ENCODE data around the gene POC1A.

Gene POC1A

DNA sequence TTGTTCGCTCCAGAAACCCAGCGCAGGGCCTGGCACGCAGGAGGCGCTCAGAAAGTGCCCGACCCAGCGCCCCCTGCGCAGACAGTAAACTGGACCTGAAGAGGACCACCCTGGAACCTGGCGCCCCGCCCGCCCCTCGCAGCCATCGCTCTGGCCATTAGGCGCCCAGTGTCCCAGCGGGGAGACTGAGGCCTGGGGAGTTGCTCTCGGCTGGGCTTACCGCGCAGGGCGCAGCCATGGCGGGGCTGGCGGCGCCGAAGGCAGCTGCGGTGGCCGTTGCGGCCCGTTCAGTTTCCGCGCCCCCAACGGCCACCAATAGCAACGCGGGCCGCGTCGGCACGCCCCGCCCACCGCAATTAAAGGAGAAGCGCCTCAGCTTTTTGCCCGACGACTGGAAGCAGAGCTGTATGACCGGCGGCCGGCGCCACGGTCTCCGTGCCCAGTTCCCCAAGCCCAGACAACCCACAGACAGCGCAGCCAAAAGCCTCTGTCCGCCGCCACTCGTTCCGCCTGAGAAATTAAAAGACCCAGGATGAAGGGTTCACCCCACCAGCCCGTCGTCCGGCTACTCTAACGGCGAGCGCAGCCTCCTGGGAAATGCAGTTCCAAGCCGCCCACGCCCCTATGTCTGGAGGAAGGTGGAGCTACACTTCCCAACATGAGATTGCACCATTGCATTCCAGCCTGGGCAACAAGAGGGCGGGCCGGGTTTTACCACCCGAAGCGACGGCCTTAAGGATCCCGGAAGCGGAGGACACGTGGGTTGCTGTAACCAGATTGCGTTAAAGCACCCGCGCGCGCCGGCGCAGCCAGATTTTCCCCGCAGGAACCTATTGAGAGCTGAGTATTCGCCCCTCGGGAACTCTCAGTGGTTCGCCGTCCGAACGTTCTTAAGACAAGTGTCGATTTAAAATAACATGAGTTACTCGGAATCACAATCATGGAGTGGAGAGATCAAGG, at the start of gene POC1A:
TSS of gene POC1A (minus strand) at position 289 of the 960 bp plus-strand sequence. CDS start at position 238, 51 bp downstream.
- peak; percentile 88 for DNase-seq

DNA sequence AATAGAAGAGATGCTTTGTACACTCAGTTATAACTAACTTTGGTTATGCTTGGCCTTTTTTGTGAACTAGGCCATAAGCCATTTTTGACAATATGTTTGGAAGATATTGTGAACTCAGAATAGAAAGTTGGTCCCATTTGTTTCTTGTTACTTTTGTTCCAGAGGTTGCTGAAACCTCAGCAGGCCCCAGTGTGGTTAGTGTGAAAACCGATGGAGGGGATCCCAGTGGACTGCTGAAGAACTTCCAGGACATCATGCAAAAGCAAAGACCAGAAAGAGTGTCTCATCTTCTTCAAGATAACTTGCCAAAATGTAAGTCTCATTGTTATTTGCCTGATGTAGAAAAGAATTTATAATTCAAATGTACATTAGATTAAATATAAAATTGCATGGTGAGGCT, 49.5 kb upstream of the POC1A start:
- no peak for DNase-seq

DNA sequence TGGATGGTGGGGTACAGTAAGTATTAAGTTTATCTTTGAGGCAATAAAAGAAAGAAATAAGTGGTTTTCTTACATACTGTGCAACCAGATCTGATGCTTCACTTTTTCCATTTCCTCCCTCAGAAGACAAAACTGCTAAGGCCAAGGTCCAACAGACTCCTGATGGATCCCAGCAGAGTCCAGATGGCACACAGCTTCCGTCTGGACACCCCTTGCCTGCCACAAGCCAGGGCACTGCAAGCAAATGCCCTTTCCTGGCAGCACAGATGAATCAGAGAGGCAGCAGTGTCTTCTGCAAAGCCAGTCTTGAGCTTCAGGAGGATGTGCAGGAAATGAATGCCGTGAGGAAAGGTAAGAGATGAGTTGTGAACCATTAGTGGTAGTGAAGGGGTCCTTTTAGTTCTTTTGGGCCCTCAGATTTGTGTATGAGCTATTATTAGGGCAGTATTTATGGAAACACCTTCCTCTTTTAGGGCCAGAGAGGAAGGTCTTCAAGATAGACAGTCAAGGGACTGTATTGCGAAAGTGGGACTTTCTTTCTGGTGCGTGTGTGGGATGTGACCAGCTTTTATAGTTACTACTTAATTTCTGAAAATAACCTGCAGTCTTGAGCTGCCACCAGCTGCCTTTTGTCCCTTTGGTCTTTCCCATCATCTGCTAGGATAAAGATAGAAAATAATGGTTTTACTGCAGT, 48.3 kb upstream of the POC1A start:
- no peak for DNase-seq

- DNase-seq, result no peak
These were observed 46.9 kb upstream of the POC1A start for GRCh38 chr3:52200981-52201679.

DNA sequence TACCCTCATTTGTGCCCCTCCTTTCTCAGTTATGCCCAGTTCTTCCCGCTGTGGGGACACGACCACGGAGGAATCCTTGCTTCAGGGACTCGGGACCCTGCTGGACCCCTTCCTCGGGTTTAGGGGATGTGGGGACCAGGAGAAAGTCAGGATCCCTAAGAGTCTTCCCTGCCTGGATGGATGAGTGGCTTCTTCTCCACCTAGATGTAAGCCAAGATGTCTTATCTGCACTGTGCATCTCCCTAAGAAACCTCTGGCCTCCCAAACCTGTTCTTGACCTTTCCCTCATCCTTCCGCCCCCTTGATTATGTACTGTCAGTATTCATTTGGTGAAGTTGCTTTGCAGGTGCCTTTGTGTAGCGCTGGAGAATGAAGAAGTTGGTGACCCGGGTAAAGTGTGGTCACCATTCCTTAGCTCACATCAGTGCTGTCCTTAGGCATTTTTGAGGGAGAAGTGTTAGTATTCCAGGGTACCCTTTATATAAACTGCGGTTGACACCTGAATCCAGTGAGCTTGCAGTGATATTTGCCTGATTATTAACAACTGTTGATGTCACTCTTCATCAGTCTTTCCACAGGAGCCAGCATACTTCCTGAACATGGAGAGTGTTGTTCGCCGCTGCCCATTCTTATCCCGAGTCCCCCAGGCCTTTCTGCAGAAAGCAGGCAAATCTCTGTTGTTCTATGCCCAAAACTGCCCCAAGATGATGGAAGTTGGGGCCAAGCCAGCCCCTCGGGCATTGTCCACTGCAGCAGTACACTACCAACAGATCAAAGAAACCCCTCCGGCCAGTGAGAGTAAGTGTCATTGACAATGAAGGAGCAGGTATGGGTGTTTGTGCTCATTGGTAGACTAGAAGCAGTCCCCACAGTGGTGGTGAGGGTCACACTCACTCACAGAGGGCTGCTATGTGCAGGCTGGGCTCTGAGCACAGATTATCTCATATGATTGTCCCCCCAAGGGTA, 44.7 kb upstream of the POC1A start:
- DNase-seq, result no peak

- DNase-seq, result peak; percentile 68
These were observed 43.8 kb upstream of the POC1A start, which contains the start of gene ALAS1 for GRCh38 chr3:52197842-52198625. ALAS1 (plus strand) TSS chr3:52198160; CDS start chr3:52199242, 1,082 bp downstream.

GRCh38 chr3:52197499-52197841, 43.2 kb upstream of the POC1A start:
- DNase-seq, result no peak

DNA sequence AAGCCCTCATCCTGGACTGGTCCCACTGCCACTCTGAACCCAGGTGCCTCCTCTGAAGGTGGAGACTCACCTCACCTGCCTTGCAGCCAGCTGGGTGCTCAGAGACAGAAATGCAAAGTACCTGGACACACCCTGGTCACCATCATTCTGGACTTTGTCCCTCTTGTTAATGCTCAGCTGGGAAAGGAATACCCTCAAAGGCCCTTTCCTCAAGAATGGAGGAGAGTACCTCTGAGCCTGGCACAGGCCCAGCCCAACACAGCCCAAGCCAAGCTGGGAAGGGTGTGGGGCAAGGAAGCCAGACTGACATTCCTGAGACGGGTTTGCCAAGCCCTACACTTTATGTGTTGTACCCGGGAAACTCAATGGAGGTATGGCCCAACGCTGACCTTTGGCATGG, 42.8 kb upstream of the POC1A start:
- peak; percentile 20 for DNase-seq

DNA sequence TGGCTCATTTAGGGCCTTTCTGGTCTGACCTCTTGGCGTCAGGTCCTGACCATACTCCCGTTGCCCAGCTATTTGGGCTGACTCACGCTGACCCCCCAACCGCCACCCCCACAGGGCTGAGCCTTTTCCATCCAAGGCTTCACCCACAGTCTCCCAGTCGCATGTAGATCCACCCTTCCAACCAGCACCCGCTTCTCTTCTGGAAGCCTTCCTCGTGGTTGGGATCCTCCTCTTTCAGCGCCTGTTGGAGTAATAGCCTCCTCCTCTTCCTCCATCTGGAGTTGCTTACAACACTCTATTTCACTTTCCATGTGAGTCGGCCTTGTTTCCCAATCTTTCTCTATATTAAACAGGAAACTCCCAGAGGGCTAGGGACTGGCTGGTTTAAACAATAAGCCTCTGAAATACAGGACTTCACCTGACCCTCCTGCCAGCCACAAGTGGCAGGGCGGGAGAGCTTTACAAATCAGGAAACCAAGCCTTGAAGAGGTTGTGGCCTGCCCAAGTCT, 41.7 kb upstream of the POC1A start:
- no peak for DNase-seq

DNA sequence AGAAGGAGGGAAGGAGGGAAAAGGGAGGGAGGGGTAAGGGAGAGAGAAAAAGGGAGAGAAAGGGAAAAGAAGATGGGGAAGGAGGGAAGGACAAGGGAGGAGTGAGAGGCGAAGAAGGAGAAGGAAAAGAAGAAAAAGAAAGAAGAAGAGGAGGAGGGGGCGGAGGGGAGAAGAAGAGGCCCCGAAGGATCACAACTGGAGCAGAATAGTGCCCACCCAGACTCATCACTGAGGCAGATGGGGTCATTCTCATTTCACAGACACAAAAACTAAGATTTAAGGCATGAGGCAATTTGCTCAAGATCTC, 41.0 kb upstream of the POC1A start:
- no peak for DNase-seq

GRCh38 chr3:52194485-52195290, 40.5 kb upstream of the POC1A start:
- DNase-seq, result no peak

- no peak for DNase-seq
These were observed 38.8 kb upstream of the POC1A start for GRCh38 chr3:52193065-52193464.

GRCh38 chr3:52191663-52192062, 37.4 kb upstream of the POC1A start:
- no peak for DNase-seq

DNA sequence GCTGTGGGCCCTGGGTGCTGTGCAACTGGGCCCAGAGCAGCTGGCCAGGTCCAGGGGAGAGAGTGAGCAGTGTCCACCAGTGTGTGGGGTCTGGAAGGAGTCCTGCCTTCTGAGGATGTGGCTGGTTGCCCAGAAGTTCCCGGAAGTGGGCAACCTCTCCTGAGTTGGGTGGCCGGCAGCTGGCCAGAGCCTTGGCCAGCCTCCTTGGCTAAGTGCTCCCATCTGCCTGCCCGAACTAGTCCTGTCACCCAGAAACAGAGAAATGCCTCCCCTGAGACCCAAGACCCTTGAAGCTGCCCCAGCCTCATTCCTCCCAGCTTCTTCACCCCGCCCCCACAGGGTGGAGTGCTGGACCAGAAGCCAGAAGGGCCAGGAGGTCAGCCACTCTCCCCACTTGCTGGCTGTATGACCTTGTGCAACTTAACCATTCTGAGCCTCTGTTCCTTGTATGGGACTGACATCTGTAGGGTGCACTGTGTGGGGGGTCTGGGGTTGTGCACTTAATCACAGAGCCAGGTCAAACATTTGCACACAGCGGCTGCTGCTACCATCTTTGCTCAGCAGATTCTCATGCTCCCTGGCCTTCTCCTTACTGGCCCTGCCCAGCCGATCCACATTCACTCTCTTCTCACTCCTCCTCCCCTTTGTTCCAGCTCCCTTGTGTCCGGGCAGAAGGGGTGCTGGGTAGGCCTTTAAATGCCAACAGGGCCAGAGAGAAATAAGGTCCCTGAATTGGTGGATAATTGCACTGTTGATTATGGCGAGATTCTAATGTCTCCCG, 36.3 kb upstream of the POC1A start:
- no peak for DNase-seq

GRCh38 chr3:52188556-52188955, 34.3 kb upstream of the POC1A start:
- DNase-seq, result no peak

- no peak for DNase-seq
These were observed 32.5 kb upstream of the POC1A start for GRCh38 chr3:52186729-52187128.

- DNase-seq, result no peak
These were observed 31.6 kb upstream of the POC1A start for GRCh38 chr3:52185837-52186236.

DNA sequence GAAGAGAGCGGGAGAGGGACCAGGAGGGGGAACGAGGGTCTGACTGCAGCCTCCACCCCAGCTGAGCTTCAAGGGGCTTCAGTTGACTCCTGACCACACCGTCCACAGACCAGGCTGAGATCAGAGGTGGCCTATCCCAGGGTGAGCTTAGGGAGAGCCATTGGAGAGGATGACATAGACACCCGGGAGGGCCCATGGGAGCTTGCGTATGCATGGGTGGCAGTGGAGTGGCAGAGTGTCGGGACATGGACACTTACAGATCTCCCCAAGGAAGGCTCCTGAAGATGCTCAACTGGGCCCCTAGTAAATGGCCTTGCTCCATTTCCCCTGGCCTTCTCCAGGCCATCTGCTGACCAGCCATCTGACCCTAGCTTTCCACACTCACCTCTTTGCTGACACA, 31.1 kb upstream of the POC1A start:
- DNase-seq, result no peak

DNA sequence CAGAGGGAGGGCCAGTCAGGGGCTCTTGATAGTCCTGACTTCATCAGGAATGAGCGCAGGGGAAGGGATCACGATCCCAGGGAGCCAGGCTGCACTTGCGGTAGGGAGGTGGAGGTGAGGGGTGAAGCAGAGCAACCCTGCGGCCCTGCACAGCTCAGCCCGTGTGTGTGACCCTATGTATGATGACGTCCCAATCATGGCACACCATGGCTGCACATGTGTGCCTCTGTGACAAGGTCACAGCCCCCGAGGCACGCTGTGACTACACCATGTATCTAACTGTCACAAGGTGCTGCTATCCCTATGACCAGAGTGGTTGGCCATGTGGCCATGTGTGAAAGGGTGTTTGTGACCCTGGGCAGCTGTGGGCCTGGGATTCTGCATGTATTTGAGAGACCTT, 30.5 kb upstream of the POC1A start:
- no peak for DNase-seq
